ENCODE data around the gene TRPM3. TPM values are rescaled to one million over a fixed set of nuclear protein-coding genes. Genes with fewer than 3 reads are reported as not detected.
A peak's percentile ranks its signal among the peaks of the same experiment; 100 is the strongest.

Gene TRPM3
- polyA plus RNA-seq, 2 of the 4 experiments (the other 2 are of a cell fraction): not detected

GRCh38 chr9:71098801-71099200, 22.6 kb downstream of the TRPM3 start:
- FAIRE-seq (no peak), DNase-seq (ENCODE audit: low read depth in 1 of 2, low spot score in 1 of 2) (no peak), ATAC-seq (no peak)
- Histone ChIP-seq H3K9me3 (no peaks in the 10 kb centered on the region), H3K27ac (no peak overlapping the region), H3K4me1 (no peaks in the 10 kb centered on the region), H3K4me2 (no peak overlapping the region), H3K4me3 (no peak overlapping the region)
- TF ChIP-seq EP300 (IDR thresholded peaks at IDR 0.05): no peak
- TF ChIP-seq ESRRA (IDR thresholded peaks at IDR 0.05; ENCODE audit: borderline replicate concordance, low read length): no peak
- no peak for TF ChIP-seq MYC (IDR thresholded peaks at IDR 0.05; ENCODE audit: borderline replicate concordance, low read length)
- no peak for TF ChIP-seq MAZ (IDR thresholded peaks at IDR 0.05; ENCODE audit: borderline replicate concordance, low read depth, low read length)
- no peak for TF ChIP-seq MAFK (IDR thresholded peaks at IDR 0.05; ENCODE audit: partially characterized antibody)
- TF ChIP-seq NPAS2 (CRISPR knock-in tag; IDR thresholded peaks at IDR 0.05; ENCODE audit: borderline replicate concordance): no peak
- TF ChIP-seq KDM1A (IDR thresholded peaks at IDR 0.05; ENCODE audit: low read depth): no peak
- TF ChIP-seq ZFP36 (IDR thresholded peaks at IDR 0.05; ENCODE audit: borderline replicate concordance, partially characterized antibody): no peak
- TF ChIP-seq EHF (CRISPR knock-in tag; IDR thresholded peaks at IDR 0.05): no peak
- TF ChIP-seq HOXA7 (CRISPR knock-in tag; IDR thresholded peaks at IDR 0.05): no peak
- TF ChIP-seq ZNF302 (CRISPR knock-in tag; IDR thresholded peaks at IDR 0.05): no peak
- no peak for TF ChIP-seq JUN (IDR thresholded peaks at IDR 0.05)
- no peak for TF ChIP-seq KDM5A (IDR thresholded peaks at IDR 0.05)
- no peak for TF ChIP-seq GATA3 (IDR thresholded peaks at IDR 0.05; ENCODE audit: borderline replicate concordance)
- TF ChIP-seq ZC3H11A (IDR thresholded peaks at IDR 0.05): no peak
- TF ChIP-seq FOSL2 (IDR thresholded peaks at IDR 0.05): no peak
- no peak for TF ChIP-seq FOSL2 (CRISPR knock-in tag; IDR thresholded peaks at IDR 0.05)
- no peak for TF ChIP-seq HOXB5 (CRISPR knock-in tag; IDR thresholded peaks at IDR 0.05)
- no peak for TF ChIP-seq PHF8 (IDR thresholded peaks at IDR 0.05; ENCODE audit: borderline replicate concordance, low read depth)
- 3% methylated on average over 2 of the region's 2 CpGs for WGBS (ENCODE audit: missing lambda C conversion rate)
- ChIA-PET POLR2A (no interaction called here), CTCF (no interaction called here)

GRCh38 chr9:71097671-71098070, 23.8 kb downstream of the TRPM3 start:
- H3K4me3 ChIP-seq: no peak overlapping the region
- H3K9me3 ChIP-seq: no peaks in the 10 kb centered on the region
- FAIRE-seq (no peak), ATAC-seq (no peak), DNase-seq (ENCODE audit: low read depth in 1 of 2, low spot score in 1 of 2) (no peak)
- ChIA-PET POLR2A (no interaction called here), CTCF (interaction anchor here (0.7 kb wide), 1 partner anchor 1051 kb away, joined by 3 read pairs; no protein-coding TSS in a partner anchor)
- no peak overlapping the region for H3K4me2 ChIP-seq
- H3K27ac ChIP-seq: no peak overlapping the region
- H3K4me1 ChIP-seq: no peaks in the 10 kb centered on the region
- TF ChIP-seq HOXA7 (CRISPR knock-in tag; IDR thresholded peaks at IDR 0.05): no peak

GRCh38 chr9:71096421-71097108, 24.9 kb downstream of the TRPM3 start:
- ATAC-seq: no peak
- peak in 1 of 2 experiments; percentile 27 for DNase-seq (ENCODE audit: low read depth in 1 of 2, low spot score in 1 of 2)
- FAIRE-seq: no peak
- no peak for TF ChIP-seq TP53 (CRISPR knock-in tag; IDR thresholded peaks at IDR 0.05)
- no peak for TF ChIP-seq HEYL (CRISPR knock-in tag; IDR thresholded peaks at IDR 0.05)
- no peak for TF ChIP-seq EHMT2 (IDR thresholded peaks at IDR 0.05; ENCODE audit: low read depth)
- TF ChIP-seq HOXA7 (CRISPR knock-in tag; IDR thresholded peaks at IDR 0.05): no peak
- TF ChIP-seq E2F6 (IDR thresholded peaks at IDR 0.05; ENCODE audit: borderline replicate concordance, low read depth): no peak
- TF ChIP-seq HOXB13 (CRISPR knock-in tag; IDR thresholded peaks at IDR 0.05; ENCODE audit: low read depth): no peak
- no peak for TF ChIP-seq RARB (CRISPR knock-in tag; IDR thresholded peaks at IDR 0.05)
- no peak for TF ChIP-seq HES2 (IDR thresholded peaks at IDR 0.05)
- TF ChIP-seq RNF2 (IDR thresholded peaks at IDR 0.05; ENCODE audit: borderline replicate concordance, low read depth): no peak
- no peak for TF ChIP-seq CEBPB (IDR thresholded peaks at IDR 0.05)
- TF ChIP-seq POLR2A (IDR thresholded peaks at IDR 0.05; ENCODE audit: low read length): no peak
- ChIA-PET POLR2A (no interaction called here), CTCF (no interaction called here)
- Histone ChIP-seq H3K4me2 (peak overlapping the region; percentile 51; the same call in 2 of the 3 replicates), H3K4me1 (no peaks in the 10 kb centered on the region), H3K4me3 (no peak overlapping the region), H3K27ac (no peak overlapping the region), H3K9me3 (no peaks in the 10 kb centered on the region)
- 3% methylated on average over 5 of the region's 5 CpGs for WGBS (ENCODE audit: missing lambda C conversion rate)

All from A549 (cell line).